Epidermal melanocyte (primary cell): ENCODE results near the gene TBC1D20.
"Not testable (repeated sequence)": the region's sequence is repeated elsewhere in the genome, so short reads cannot be mapped to it uniquely, and the experiment has no call there.

Source experiments
- DNase-seq: peaks from one replicate; pipeline ENCODE4 v3.0.0; 2011; ENCODE audit warnings: low spot score; ENCODE audit not compliant: insufficient read length

The TBC1D20 gene

GRCh38 chr20:462199-462991, at the start of gene TBC1D20:
TBC1D20 (minus strand) TSS chr20:462533; CDS start chr20:462405, 128 bp downstream.
- DNase-seq = peak; percentile 83

GRCh38 chr20:510328-511057, 48.2 kb upstream of the TBC1D20 start:
- DNase-seq = not testable (repeated sequence)

- not testable (repeated sequence) for DNase-seq
Measured at GRCh38 chr20:508364-508787, 46.0 kb upstream of the TBC1D20 start.

GRCh38 chr20:507761-508332, 45.5 kb upstream of the TBC1D20 start:
- DNase-seq = no peak

- no peak for DNase-seq
Measured at GRCh38 chr20:507006-507758, 44.8 kb upstream of the TBC1D20 start.

- no peak for DNase-seq
Measured at GRCh38 chr20:504632-505075, 42.3 kb upstream of the TBC1D20 start.

GRCh38 chr20:503048-503737, 40.9 kb upstream of the TBC1D20 start:
- DNase-seq = no peak

GRCh38 chr20:497979-498378, 35.6 kb upstream of the TBC1D20 start:
- no peak for DNase-seq

GRCh38 chr20:496126-496696, 33.9 kb upstream of the TBC1D20 start:
- DNase-seq = no peak

GRCh38 chr20:492159-492558, 29.8 kb upstream of the TBC1D20 start:
- DNase-seq = no peak

GRCh38 chr20:487655-488054, 25.3 kb upstream of the TBC1D20 start:
- no peak for DNase-seq

- no peak for DNase-seq
Measured at GRCh38 chr20:483815-484644, 21.7 kb upstream of the TBC1D20 start.

GRCh38 chr20:481167-481566, 18.8 kb upstream of the TBC1D20 start:
- DNase-seq = no peak

- DNase-seq = no peak
Measured at GRCh38 chr20:480044-480443, 17.7 kb upstream of the TBC1D20 start.

- DNase-seq = no peak
Measured at GRCh38 chr20:479487-479886, 17.2 kb upstream of the TBC1D20 start.

GRCh38 chr20:478949-479429, 16.7 kb upstream of the TBC1D20 start:
- DNase-seq = peak; percentile 56

- no peak for DNase-seq
Measured at GRCh38 chr20:478010-478948, 15.9 kb upstream of the TBC1D20 start.

- not testable (repeated sequence) for DNase-seq
Measured at GRCh38 chr20:476561-477249, 14.4 kb upstream of the TBC1D20 start.
